ENCODE data around the gene ULK3. TPM values are rescaled to one million over a fixed set of nuclear protein-coding genes. Genes with fewer than 3 reads are reported as not detected.

The ULK3 gene
- total RNA-seq, 4 donors from 2014 or later, result 53.3 to 113 (median 60.9) TPM

- Histone ChIP-seq H3K4me1 (peaks cover 80 to 100% (median 91%) of the 10 kb centered on the region in 3 donors), H3K4me3 (peak overlapping the region in 1 of 4 donors; percentile 31), H3K27ac (peak overlapping the region in 3 of 4 donors; percentile 43 to 99 (median 95)), H3K9me3 (no peaks in the 10 kb centered on the region), H3K27me3 (no peaks in the 10 kb centered on the region), H3K36me3 (no peaks in the 10 kb centered on the region)
- intact Hi-C loops (cut with DNase I), result no loop called here
- no peak for TF ChIP-seq CTCF (IDR thresholded peaks at IDR 0.05)
- no peak for TF ChIP-seq POLR2A (IDR thresholded peaks at IDR 0.05)
- DNase-seq, result no peak
- 40 to 50% methylated on average over 1 of the region's 1 CpG for WGBS, 2 donors
Measured at GRCh38 chr15:74791007-74791406, 51.9 kb downstream of the ULK3 start.

- Histone ChIP-seq H3K36me3 (no peaks in the 10 kb centered on the region), H3K4me1 (peaks cover 86 to 100% (median 95%) of the 10 kb centered on the region in 3 donors), H3K27me3 (no peaks in the 10 kb centered on the region), H3K4me3 (peak overlapping the region in 3 of 4 donors; percentile 26 to 96 (median 31)), H3K9me3 (no peaks in the 10 kb centered on the region), H3K27ac (peak overlapping the region; percentile 78 to 99 (median 92))
- no peak for DNase-seq
- TF ChIP-seq CTCF (IDR thresholded peaks at IDR 0.05), result no peak
- TF ChIP-seq POLR2A (IDR thresholded peaks at IDR 0.05), result peak in 1 of 4 donors; percentile 22
- WGBS, 2 donors, result 20 to 43% methylated on average over 11 to 13 of the region's 15 CpGs
- intact Hi-C loops (cut with DNase I), result no loop called here
Measured at GRCh38 chr15:74790080-74790916, 52.7 kb downstream of the ULK3 start.

GRCh38 chr15:74789741-74790079 lies 53.2 kb downstream of the ULK3 start:
- H3K4me1 ChIP-seq, result peaks cover 86 to 100% (median 95%) of the 10 kb centered on the region in 3 donors
- H3K27ac ChIP-seq, result peak overlapping the region; percentile 78 to 99 (median 92)
- no peaks in the 10 kb centered on the region for H3K27me3 ChIP-seq
- no peak for TF ChIP-seq POLR2A (IDR thresholded peaks at IDR 0.05)
- no peak for TF ChIP-seq CTCF (IDR thresholded peaks at IDR 0.05)
- H3K9me3 ChIP-seq, result no peaks in the 10 kb centered on the region
- no peak for DNase-seq
- intact Hi-C loops (cut with DNase I), result no loop called here
- WGBS, 2 donors, result 18 to 29% methylated on average over 3 of the region's 3 CpGs
- peak overlapping the region in 3 of 4 donors; percentile 26 to 96 (median 31) for H3K4me3 ChIP-seq
- H3K36me3 ChIP-seq, result no peaks in the 10 kb centered on the region

- Histone ChIP-seq H3K27me3 (no peaks in the 10 kb centered on the region), H3K36me3 (no peaks in the 10 kb centered on the region), H3K27ac (peak overlapping the region; percentile 78 to 99 (median 92)), H3K4me1 (peaks cover 90 to 100% (median 97%) of the 10 kb centered on the region in 3 donors), H3K9me3 (no peaks in the 10 kb centered on the region), H3K4me3 (peak overlapping the region; percentile 12 to 96 (median 28))
- DNase-seq, result no peak
- intact Hi-C loops (cut with DNase I), result no loop called here
- WGBS, 2 donors, result 6 to 20% methylated on average over 6 to 8 of the region's 14 CpGs
- TF ChIP-seq POLR2A (IDR thresholded peaks at IDR 0.05) (peak in 1 of 4 donors; percentile 17), CTCF (IDR thresholded peaks at IDR 0.05) (no peak)
Measured at GRCh38 chr15:74789171-74789631, 53.8 kb downstream of the ULK3 start.

GRCh38 chr15:74788683-74789151 lies 54.2 kb downstream of the ULK3 start:
- H3K27me3 ChIP-seq, result no peaks in the 10 kb centered on the region
- no peaks in the 10 kb centered on the region for H3K9me3 ChIP-seq
- no peak for DNase-seq
- H3K4me3 ChIP-seq, result peak overlapping the region; percentile 12 to 96 (median 28)
- WGBS, 2 donors, result 45 to 54% methylated on average over 4 to 6 of the region's 9 CpGs
- no peak for TF ChIP-seq POLR2A (IDR thresholded peaks at IDR 0.05)
- TF ChIP-seq CTCF (IDR thresholded peaks at IDR 0.05), result no peak
- intact Hi-C loops (cut with DNase I), result no loop called here
- peak overlapping the region; percentile 78 to 99 (median 92) for H3K27ac ChIP-seq
- H3K4me1 ChIP-seq, result peaks cover 92 to 100% (median 97%) of the 10 kb centered on the region in 3 donors
- no peaks in the 10 kb centered on the region for H3K36me3 ChIP-seq

Measured in esophagus squamous epithelium (tissue), 5 donors.